ENCODE measurements around the gene RIN2.

RIN2 gene, protein sequence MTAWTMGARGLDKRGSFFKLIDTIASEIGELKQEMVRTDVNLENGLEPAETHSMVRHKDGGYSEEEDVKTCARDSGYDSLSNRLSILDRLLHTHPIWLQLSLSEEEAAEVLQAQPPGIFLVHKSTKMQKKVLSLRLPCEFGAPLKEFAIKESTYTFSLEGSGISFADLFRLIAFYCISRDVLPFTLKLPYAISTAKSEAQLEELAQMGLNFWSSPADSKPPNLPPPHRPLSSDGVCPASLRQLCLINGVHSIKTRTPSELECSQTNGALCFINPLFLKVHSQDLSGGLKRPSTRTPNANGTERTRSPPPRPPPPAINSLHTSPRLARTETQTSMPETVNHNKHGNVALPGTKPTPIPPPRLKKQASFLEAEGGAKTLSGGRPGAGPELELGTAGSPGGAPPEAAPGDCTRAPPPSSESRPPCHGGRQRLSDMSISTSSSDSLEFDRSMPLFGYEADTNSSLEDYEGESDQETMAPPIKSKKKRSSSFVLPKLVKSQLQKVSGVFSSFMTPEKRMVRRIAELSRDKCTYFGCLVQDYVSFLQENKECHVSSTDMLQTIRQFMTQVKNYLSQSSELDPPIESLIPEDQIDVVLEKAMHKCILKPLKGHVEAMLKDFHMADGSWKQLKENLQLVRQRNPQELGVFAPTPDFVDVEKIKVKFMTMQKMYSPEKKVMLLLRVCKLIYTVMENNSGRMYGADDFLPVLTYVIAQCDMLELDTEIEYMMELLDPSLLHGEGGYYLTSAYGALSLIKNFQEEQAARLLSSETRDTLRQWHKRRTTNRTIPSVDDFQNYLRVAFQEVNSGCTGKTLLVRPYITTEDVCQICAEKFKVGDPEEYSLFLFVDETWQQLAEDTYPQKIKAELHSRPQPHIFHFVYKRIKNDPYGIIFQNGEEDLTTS

DNA sequence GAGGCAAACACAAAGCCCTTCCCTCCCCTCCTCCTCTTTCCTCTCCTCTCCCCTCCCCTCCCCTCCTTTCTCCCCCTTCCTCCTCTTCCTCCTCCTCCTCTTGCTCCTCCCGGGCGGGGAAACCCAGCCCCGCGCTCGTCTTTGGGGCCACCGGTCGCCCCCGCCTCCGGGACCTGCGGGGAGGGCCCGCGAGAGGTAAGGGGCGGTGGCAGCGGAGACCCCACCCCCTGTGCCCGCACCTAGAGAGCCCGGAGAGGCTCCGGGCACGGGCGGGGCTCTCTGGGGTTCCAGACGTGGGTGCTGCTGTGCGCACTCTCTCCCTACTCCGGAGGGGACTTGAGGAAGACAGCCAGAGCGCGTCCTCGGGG, at the start of gene RIN2:
RIN2 (plus strand) TSS at position 126 of the 368 bp plus-strand sequence. CDS start 131,344 bp downstream, outside the sequence.
- no peak for DNase-seq

DNA sequence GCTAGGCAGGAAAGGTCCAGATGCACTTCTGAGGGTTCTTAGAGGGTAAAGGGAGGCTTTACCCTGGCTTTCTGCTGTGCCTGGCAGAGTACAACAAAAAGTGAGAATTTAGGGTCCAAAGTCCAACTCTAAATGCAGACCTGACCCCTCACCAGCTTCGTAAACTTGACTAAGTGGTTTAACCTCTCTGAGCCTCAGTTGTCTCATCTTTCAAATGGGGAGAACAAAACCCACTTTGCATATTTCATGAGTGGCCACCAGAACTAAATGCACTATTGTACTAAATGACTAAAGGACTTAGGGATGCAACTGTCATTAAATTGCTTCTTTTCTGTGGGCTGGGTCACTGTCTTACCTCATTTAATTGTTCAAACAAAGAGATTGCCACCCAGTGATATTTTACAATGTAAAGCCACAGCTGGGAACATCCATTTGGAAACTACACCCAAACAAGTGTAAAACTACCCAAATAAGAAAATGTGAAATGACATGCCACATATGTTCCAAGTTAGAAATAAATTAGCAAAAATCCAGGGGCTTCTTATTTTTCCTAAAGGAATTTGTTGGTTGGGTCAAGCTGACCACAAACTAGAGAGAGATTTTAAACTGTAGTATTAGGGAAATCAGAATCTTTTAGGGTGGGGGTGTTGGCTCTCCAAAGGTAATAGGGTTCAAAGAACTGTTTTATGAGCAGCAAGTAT, 48.3 kb upstream of the RIN2 start:
- DNase-seq: no peak

DNA sequence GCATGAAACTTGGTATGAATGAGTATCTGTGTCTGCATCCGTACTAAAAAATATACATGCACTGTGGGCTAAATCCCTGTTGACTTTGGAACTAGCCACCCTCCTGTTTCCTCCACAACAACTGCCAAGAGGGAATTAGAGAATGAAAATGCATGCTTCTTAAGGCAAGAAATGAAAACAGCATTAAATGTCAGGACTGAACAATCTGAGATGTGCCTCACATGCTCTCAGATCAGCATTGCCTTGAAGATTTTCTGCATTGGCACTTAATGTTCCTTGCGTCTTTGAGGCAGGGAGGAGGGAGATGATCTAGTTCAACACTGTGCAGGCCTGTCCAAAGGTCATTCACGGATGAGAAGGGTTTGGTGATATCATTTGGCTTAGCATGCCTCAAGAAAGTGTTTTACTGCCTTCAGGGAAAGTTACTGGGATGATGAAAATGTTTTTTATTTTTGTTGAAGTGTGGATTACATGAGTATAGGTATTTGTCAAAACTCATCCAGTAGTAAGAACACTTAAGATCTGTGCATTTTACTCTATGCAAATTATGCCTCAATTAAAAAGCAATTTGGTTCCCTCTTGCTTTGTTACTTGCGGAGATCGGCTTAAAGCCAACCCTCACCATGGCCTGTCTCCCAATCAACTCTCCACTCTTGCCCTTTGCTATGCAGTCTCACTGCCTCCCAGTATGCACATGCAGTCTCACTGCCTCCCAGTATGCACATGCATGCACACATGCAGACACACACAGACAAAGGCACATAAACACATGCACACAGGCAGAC, 47.5 kb upstream of the RIN2 start:
- no peak for DNase-seq

DNA sequence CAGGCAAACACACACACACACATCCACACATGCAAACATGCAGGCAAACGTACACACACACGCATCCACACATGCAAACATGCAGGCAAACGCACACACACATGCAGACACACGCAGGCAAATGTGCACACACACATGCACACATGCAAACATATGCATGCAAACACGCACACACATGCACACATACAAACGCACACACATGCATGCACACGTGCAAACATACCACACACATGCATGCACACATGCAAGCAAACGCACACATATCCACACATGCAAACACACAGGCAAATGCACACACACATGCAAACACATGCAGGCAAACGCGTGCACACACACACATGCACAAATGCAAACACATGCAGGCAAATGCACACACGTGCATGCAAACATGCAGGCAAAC, 46.9 kb upstream of the RIN2 start:
- DNase-seq: no peak

DNA sequence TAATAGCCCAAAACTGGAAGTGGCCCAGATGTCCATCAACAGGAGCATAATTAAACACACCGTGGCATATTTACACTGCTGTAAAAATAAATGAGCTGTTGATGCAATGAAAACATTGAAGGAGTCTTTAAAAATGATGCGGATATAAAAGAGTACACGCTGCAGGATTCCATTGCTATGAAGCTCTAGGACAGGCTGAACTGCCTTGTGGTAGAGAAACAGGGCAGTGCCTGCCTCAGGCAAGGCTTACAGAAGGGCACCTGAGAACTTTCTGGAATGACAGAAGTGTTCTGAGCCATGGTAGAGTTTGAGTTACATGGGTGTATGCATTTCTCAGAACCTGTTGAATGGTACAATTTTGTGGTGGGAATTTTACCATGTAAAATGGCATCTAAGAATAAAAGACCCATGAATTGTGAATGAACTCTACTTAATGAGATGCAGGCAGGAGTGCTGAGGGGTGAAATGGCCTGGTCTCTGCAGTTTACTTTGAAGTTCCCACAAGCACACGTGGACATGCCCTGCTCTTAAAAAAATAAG, 45.3 kb upstream of the RIN2 start:
- no peak for DNase-seq

DNA sequence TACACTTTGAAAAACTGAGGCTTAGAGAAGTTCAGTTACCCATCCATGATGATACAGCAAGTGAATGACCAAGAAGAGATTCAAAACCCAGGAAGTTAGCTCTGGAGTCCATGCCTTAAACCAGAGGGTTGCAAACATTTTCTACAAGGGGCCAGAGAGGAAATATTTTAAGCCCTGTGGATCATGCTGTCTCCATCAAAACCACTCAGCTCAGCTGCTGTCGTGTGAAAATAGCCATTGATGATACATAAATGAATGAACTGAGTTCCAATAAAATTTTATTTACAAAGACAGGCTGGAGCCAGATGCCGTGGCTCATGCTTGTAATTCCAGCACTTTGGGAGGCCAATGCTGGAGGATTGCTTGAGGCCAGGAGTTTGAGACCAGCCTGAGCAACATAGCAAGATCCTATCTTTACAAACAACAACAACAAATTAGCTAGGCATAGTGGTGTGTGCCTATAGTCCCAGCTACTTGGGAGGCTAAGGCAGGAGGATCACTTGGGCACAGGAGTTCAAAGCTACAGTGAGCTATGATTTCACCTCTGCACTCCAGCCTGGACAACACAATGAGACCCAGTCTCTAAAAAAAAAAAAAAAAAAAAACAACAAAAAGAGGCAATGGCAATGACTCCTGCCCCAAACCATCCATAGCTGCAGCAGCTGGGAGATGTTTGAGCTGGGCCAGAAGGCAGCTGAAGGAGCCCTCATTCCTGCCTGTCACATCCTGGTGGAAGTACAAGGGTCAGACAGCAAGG, 44.1 kb upstream of the RIN2 start:
- no peak for DNase-seq

DNA sequence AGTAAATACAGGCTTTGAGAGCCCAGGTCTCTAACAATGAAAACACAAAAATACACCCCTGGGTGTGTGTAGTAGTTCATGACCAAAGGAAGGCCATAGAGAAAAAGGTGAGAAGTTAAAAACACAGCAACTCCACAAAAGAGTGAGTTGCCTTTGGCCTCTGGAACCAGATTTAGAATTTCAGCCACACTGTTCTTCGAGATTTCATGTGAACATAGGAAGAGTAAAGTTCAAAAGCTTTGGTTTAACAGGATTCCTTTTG, 43.5 kb upstream of the RIN2 start:
- DNase-seq: no peak

DNA sequence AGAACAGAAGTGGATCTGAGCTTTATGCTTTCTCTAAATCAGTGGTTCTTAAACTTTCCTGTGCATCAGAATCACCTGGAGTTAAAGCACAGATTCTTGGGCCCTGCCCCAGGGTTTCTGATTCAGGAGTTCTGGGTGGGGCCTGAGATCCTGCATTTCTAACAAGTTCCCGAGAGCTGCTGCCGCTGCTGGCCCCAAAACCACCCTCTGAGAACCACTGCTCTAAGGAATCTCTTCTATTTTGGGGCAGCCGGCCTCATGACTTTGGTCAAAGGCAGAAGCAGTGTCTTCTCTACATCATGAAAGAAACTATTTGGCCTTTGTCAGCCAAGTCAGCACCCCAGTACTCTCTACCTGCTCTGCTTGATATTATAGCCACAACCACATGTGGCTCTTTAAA, 42.1 kb upstream of the RIN2 start:
- DNase-seq: no peak

DNA sequence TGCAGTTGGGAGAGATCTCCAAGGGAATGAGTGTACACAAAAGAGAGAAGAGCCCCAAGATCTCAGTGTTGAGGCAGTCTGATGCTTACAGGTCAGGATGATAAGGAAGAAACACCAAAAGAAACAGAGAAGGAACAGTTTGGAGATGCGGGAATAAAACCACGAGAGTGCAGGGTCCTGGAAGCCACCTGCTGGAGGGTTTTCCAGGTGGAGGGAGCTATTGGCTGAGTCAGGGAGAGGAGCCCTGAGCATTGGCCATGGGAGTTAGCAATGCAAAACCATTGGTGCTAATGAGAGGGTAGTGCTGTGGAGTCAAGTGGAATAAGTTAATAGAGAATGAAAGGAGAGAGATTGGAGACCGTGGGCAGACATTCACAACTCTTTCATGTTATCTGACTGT, 39.2 kb upstream of the RIN2 start:
- DNase-seq: no peak

DNA sequence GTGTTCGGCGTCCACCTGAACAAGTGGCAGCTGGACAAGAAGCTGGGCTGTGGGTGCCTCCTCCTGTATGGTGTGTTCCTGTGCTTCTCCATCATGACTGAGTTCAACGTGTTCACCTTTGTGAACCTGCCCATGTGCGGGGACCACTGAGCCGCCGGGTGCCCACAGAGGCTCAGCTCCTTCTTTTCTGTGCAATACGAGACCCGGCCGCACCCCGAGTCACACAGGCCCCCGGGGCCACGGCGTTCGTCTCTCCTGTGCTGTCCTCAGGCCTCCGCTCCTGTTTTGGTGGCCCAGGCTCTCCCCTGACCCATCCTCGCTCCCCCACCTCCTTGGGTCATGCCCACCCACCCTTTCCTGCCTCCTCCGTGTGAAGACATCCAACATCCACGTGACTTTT, 37.1 kb upstream of the RIN2 start:
- no peak for DNase-seq

DNA sequence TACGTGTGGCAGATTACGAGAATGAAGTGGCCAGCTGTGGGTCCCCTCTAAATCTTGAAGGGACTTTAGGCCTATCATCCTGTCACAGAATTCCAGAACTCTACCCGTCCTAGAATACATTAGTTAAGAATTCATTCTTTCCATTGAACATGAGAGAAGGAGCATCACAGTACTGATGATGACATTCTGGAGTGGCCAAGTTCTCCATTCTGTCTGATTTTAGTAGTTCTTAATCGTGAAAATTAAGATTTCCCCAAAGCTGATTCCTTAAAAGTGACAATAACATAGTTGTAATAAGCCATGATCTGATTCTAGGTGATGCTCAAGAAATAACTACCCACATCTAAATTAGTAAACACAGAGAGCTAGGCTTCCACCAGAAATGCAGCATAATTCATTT, 35.0 kb upstream of the RIN2 start:
- no peak for DNase-seq

DNA sequence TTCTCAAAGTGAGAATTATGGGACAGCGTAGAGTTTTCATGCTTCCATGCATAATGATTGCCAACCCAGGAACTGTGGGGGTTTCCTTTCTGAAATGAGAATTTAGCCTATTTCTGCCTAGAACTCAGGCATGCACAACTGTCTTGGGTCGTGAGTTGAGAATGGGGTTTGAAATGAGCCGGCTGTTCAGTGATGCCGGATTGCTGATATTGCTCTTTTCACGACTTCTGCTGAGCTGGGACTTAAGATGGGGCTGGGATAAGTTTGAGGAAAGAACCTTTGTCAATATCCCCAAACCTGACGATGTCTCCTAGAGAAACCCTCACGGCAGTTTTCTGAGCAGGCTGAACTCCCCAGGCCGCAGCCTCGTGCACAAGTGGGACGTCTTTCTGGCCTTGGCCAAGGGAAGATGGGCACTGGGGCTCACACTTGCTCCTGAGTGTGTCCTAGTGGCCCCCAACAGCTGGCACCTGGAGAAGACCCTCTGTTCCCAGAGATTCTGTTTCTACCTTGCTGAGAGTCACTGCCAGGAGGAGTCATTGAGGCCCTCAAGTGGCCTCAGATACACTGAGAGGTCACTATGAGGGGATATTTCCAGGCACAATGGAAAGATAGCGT, 34.1 kb upstream of the RIN2 start:
- no peak for DNase-seq

DNA sequence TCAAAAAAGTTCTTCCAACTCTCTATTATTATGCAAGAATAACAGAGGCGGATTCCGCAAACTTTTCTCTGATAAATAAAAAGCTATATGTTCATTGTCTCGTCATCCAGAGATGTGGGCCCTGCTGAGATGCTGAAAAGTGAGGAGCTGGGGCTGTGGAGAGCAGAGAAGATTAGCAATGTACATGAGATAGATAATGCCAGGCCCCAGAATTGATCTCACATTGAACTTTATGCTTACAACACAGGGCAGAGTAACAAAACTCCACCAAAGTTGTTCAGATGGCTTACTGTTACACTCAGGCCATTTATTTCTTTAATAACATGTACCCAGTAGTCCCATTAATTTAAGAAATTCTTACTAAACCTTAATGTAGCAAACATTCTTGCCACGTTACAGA, 32.7 kb upstream of the RIN2 start:
- no peak for DNase-seq

DNA sequence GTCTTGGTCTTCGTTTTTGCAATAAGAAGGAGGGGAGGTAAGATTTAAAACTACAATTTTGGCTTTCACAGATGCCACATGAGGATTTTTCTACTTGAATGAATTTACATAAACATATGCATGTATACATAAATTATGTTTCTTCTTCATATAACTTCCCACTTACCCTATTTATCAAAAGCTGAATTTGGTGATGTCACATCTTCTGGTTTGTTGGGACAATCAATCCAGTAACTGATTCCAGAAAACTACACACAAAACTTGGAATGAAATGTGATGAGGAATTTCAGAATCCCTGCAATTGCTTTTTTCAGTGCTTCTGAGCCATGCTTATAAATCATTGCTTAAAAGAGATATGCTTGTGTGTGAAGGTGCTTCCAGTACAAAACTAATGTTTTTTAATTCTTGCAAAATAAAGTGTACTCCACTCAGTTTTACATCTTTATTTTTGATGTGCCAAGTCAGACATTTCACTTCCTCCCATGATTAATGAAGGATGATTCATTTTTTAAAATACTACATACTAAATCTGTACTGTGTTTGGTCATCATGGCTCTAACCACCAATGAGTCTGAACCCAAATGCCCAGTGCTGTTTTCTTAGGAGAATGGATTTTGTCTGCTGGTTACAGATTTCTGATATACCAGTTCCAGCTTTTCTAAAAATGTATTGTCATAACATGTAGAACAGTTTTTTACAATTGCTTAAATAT, 32.1 kb upstream of the RIN2 start:
- DNase-seq: no peak

DNA sequence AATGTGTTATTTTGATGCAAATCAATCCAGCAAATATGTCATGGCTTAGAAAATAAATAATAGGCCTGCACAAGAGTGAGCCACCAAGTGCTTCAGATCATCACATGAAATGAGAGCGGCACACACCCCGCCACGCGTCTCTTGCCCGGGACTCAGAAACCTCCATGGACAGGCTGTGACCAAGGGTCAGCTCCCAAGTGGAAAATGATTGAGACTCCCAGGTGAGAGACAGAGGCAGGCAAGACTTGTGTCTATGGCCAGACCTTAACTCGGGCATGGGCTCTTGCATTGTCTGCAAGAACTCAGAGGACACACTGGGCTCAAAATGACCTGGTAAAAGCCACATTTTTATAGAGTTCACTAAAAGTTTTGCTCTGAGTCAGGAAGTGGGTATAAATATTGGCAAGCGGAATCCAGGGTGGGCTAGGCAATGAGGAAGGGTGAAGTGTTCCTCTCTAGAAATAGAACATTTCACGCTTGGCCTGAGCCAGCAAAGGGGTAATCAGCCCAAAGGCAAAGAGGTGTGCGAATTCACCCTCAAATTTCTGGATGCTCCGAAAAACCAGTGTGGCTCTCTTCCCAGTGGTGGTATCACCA, 30.7 kb upstream of the RIN2 start:
- no peak for DNase-seq

DNA sequence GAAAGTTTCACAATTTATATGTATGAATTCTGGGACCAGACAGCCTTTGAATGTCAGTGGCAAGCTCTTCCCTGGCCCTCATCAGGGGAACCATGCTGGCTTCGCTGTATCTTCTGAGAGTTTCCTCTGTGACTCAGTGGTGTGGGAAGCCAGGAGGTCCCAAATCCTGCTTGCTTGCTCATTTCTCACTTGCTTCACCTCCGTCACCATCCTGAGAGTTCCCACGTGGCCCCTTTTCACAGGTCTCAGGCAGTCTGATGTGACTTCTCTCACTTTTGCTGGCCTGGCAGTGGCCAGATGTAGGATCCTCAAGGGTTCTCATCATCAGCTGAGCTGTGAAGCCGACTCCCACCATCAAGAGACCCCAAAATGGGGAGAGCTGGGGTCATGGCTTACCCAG, 28.4 kb upstream of the RIN2 start:
- DNase-seq: no peak

DNA sequence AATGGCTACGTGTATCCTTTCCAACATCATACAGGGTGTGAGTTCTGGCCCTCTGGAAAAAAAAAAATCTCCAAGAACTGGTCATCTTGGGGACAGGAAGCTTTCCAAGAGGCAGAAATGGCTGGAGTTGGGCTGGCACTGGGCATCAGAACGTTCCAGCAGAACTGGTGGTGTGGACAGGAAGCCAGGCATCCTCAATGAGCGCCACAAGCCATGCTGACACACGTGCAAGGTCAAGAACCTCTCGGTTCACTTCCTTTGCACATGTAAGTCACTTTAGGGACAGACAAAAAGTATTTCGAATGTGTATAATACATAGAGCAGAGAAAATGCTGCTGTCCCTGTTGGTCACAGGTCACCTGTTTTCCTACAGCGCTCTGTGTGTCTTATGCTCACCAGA, 27.4 kb upstream of the RIN2 start:
- no peak for DNase-seq

DNA sequence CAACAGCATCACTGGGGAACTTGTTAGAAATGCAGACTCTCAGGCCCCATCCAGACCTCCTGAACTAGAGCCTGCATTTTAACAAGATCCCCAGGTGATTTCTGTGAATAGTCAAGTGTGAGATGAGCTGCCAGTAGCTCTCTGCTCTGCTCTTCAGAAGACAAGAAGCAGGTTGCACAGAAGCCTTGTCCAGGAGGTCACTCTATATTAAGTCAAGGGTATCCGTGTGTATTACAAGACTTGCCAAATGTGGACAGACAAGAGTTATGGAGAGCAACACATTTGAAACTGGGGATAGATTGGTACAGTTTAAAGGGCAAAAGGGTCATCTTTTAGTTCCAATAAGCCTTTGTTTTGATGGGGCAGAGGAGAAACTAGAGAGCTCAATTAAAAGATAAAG, 23.2 kb upstream of the RIN2 start:
- DNase-seq: no peak

DNA sequence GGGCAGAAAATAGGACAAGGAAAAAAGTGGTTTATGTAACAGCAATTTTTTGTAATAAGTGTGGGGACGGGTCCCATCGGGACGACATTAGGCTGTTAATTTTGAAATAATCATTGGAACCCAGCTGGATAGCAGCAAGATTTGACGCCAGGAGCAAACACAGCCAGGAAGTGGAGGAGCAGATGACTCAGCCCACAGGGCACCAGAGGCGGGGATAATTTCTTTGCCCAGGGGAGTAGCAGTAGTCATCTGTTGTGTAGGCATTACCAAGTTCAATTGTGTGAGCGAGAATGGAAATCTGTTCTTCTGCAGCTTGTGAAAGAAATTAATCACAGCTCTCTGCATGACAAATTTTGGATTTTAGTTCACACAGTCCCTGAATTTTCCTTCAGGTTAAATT, 22.6 kb upstream of the RIN2 start:
- DNase-seq: no peak

DNA sequence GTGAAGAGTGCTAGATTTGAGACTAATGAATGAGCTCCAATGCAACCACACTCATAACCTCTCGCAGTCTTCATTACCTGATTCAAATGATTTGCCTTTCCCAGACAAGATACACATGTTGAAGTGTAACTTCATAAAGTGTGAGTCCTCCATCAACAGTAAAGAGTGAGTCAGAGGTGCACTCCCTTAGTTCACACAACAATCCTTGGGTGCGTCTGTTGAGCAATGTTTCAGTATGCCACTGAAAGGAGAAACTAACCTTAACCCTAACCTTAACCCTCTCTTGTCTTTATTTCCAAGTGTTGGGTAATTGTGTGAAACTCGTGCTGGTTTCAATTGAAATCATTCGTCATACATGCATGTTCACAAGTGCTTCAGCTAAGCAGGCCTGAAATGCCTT, 21.0 kb upstream of the RIN2 start:
- DNase-seq: no peak
